ENCODE measurements around the gene CNN2. TPM values are rescaled to one million over a fixed set of nuclear protein-coding genes. Genes with fewer than 3 reads are reported as not detected.

The CNN2 gene
- 100 to 1,000 TPM; 295 to 296 TPM for total RNA-seq

- peak; percentile 69 for ATAC-seq
- Mint-ChIP-seq H3K27me3 (no peaks in the 10 kb centered on the region), H3K36me3 (peaks cover 10% of the 10 kb centered on the region), H3K4me1 (peaks cover 32% of the 10 kb centered on the region), H3K4me3 (peak within 1 kb of the TSS; percentile 91), H3K9me3 (ENCODE audit: low read depth) (no peaks in the 10 kb centered on the region), H3K27ac (peak within 1 kb of the TSS; percentile 90)
- peak; percentile 79 for DNase-seq
- CTCF ChIA-PET, result interaction anchor here (0.9 to 8.5 kb wide), 12 partner anchors 13 to 240 kb away, joined by 3 to 76 read pairs (median 4); partner anchors contain the start of genes ABCA7, ARHGAP45 and WDR18
Observed at GRCh38 chr19:1025960-1026782, at the start of gene CNN2. Gene CNN2 (plus strand): TSS chr19:1026608. CDS start chr19:1026662, 54 bp downstream.

- Mint-ChIP-seq H3K27me3 (no peaks in the 10 kb centered on the region), H3K4me1 (no peaks in the 10 kb centered on the region), H3K27ac (no peak overlapping the region), H3K9me3 (ENCODE audit: low read depth) (no peaks in the 10 kb centered on the region), H3K36me3 (peaks cover 5% of the 10 kb centered on the region), H3K4me3 (no peak overlapping the region)
- ATAC-seq, result no peak
- DNase-seq, result no peak
- CTCF ChIA-PET, result interaction anchor here (0.6 to 9.9 kb wide), 3 partner anchors 11 to 55 kb away, joined by 3 to 163 read pairs (median 4); no protein-coding TSS in a partner anchor
Observed at GRCh38 chr19:977058-977464, 49.3 kb upstream of the CNN2 start.

- H3K9me3 Mint-ChIP-seq (ENCODE audit: low read depth), result no peaks in the 10 kb centered on the region
- CTCF ChIA-PET, result interaction anchor here (1.0 to 9.9 kb wide), 2 partner anchors 47 to 57 kb away, joined by 3 to 163 read pairs; no protein-coding TSS in a partner anchor
- H3K27me3 Mint-ChIP-seq, result no peaks in the 10 kb centered on the region
Observed at GRCh38 chr19:979318-979741, 47.1 kb upstream of the CNN2 start.

GRCh38 chr19:980133-980998, 46.0 kb upstream of the CNN2 start:
- no peak overlapping the region for H3K27ac Mint-ChIP-seq
- no peaks in the 10 kb centered on the region for H3K36me3 Mint-ChIP-seq
- H3K4me3 Mint-ChIP-seq, result no peak overlapping the region
- no peaks in the 10 kb centered on the region for H3K27me3 Mint-ChIP-seq
- H3K9me3 Mint-ChIP-seq (ENCODE audit: low read depth), result no peaks in the 10 kb centered on the region
- ATAC-seq (no peak), DNase-seq (no peak)
- CTCF ChIA-PET, result interaction anchor here (0.6 to 9.9 kb wide), 2 partner anchors 18 to 58 kb away, joined by 3 to 163 read pairs; no protein-coding TSS in a partner anchor
- peaks cover 11% of the 10 kb centered on the region for H3K4me1 Mint-ChIP-seq

More at GRCh38 chr19:979318-979741, 47.1 kb upstream of the CNN2 start:
- no peak overlapping the region for H3K27ac Mint-ChIP-seq
- no peak for DNase-seq
- H3K4me1 Mint-ChIP-seq, result peaks cover 4% of the 10 kb centered on the region
- no peak for ATAC-seq
- no peak overlapping the region for H3K4me3 Mint-ChIP-seq
- no peaks in the 10 kb centered on the region for H3K36me3 Mint-ChIP-seq

GRCh38 chr19:982567-983170, 43.7 kb upstream of the CNN2 start:
- Mint-ChIP-seq H3K27ac (peak overlapping the region; percentile 61), H3K27me3 (no peaks in the 10 kb centered on the region), H3K9me3 (ENCODE audit: low read depth) (no peaks in the 10 kb centered on the region), H3K4me3 (no peak overlapping the region), H3K4me1 (peaks cover 16% of the 10 kb centered on the region), H3K36me3 (peaks cover 1% of the 10 kb centered on the region)
- CTCF ChIA-PET, result interaction anchor here (0.8 to 9.9 kb wide), 12 partner anchors 13 to 258 kb away, joined by 3 to 163 read pairs (median 4); no protein-coding TSS in a partner anchor
- peak; percentile 82 for ATAC-seq
- DNase-seq, result peak; percentile 80

GRCh38 chr19:984165-984967, 42.0 kb upstream of the CNN2 start, which contains the start of gene WDR18:
Gene WDR18 (plus strand): TSS chr19:984345. CDS start chr19:984354, 9 bp downstream.
- CTCF ChIA-PET, result interaction anchor here (0.7 to 9.9 kb wide), 32 partner anchors 13 to 562 kb away, joined by 3 to 163 read pairs (median 4); partner anchors contain the start of genes ABCA7, CFD and GPX4
- Mint-ChIP-seq H3K36me3 (peaks cover 4% of the 10 kb centered on the region), H3K9me3 (ENCODE audit: low read depth) (no peaks in the 10 kb centered on the region), H3K27me3 (no peaks in the 10 kb centered on the region), H3K4me3 (peak within 1 kb of the TSS; percentile 90), H3K27ac (peak within 1 kb of the TSS; percentile 89), H3K4me1 (peaks cover 29% of the 10 kb centered on the region)
- peak; percentile 94 for DNase-seq
- peak; percentile 93 for ATAC-seq

GRCh38 chr19:986083-986482, 40.3 kb upstream of the CNN2 start:
- Mint-ChIP-seq H3K27me3 (no peaks in the 10 kb centered on the region), H3K27ac (no peak overlapping the region), H3K9me3 (ENCODE audit: low read depth) (no peaks in the 10 kb centered on the region), H3K36me3 (peaks cover 9% of the 10 kb centered on the region), H3K4me3 (no peak overlapping the region), H3K4me1 (peaks cover 32% of the 10 kb centered on the region)
- ATAC-seq (no peak), DNase-seq (no peak)
- CTCF ChIA-PET, result interaction anchor here (1.2 to 9.9 kb wide), 4 partner anchors 11 to 254 kb away, joined by 3 to 163 read pairs (median 14); no protein-coding TSS in a partner anchor

- no peak overlapping the region for H3K4me3 Mint-ChIP-seq
- H3K27ac Mint-ChIP-seq, result peak overlapping the region; percentile 37
- H3K4me1 Mint-ChIP-seq, result peaks cover 30% of the 10 kb centered on the region
- DNase-seq, result no peak
- no peaks in the 10 kb centered on the region for H3K9me3 Mint-ChIP-seq (ENCODE audit: low read depth)
- no peak for ATAC-seq
- CTCF ChIA-PET, result interaction anchor here (0.8 to 1.8 kb wide), 3 partner anchors 9 to 16 kb away, joined by 4 to 7 read pairs (median 6); no protein-coding TSS in a partner anchor
- H3K36me3 Mint-ChIP-seq, result peaks cover 12% of the 10 kb centered on the region
- H3K27me3 Mint-ChIP-seq, result no peaks in the 10 kb centered on the region
Observed at GRCh38 chr19:988081-988480, 38.3 kb upstream of the CNN2 start.

GRCh38 chr19:988510-988909, 37.9 kb upstream of the CNN2 start:
- ATAC-seq (no peak), DNase-seq (no peak)
- peak overlapping the region; percentile 58 for H3K27ac Mint-ChIP-seq
- CTCF ChIA-PET, result interaction anchor here (1.6 to 1.8 kb wide), 2 partner anchors 9 to 10 kb away, joined by 6 to 7 read pairs; no protein-coding TSS in a partner anchor
- no peak overlapping the region for H3K4me3 Mint-ChIP-seq
- H3K9me3 Mint-ChIP-seq (ENCODE audit: low read depth), result no peaks in the 10 kb centered on the region
- peaks cover 12% of the 10 kb centered on the region for H3K36me3 Mint-ChIP-seq
- no peaks in the 10 kb centered on the region for H3K27me3 Mint-ChIP-seq
- peaks cover 28% of the 10 kb centered on the region for H3K4me1 Mint-ChIP-seq

- H3K27me3 Mint-ChIP-seq, result no peaks in the 10 kb centered on the region
- H3K4me3 Mint-ChIP-seq, result no peak overlapping the region
- H3K9me3 Mint-ChIP-seq (ENCODE audit: low read depth), result no peaks in the 10 kb centered on the region
- CTCF ChIA-PET, result interaction anchor here (1.8 kb wide), 1 partner anchor 9 kb away, joined by 6 read pairs; no protein-coding TSS in a partner anchor
- DNase-seq (no peak), ATAC-seq (no peak)
- H3K27ac Mint-ChIP-seq, result peak overlapping the region; percentile 56
- H3K36me3 Mint-ChIP-seq, result peaks cover 12% of the 10 kb centered on the region
- peaks cover 27% of the 10 kb centered on the region for H3K4me1 Mint-ChIP-seq
Observed at GRCh38 chr19:989381-990081, 36.9 kb upstream of the CNN2 start.

GRCh38 chr19:990119-990571, 36.3 kb upstream of the CNN2 start:
- CTCF ChIA-PET, result no interaction called here
- no peak for DNase-seq
- Mint-ChIP-seq H3K9me3 (ENCODE audit: low read depth) (no peaks in the 10 kb centered on the region), H3K27me3 (no peaks in the 10 kb centered on the region), H3K36me3 (peaks cover 12% of the 10 kb centered on the region), H3K27ac (no peak overlapping the region), H3K4me3 (no peak overlapping the region), H3K4me1 (peaks cover 21% of the 10 kb centered on the region)
- ATAC-seq, result no peak

Data from activated CD8-positive, alpha-beta memory T cell treated with anti-CD3 and anti-CD28 coated beads, Interleukin-2, amount 10 ng/mL, durations not matched to agents 7 days and 5 days (primary cell).